ENCODE results near the gene WLS.
"Not testable (repeated sequence)": the region's sequence is repeated elsewhere in the genome, so short reads cannot be mapped to it uniquely, and the experiment has no call there.

The WLS gene

GRCh38 chr1:68166348-68166747 is 66.0 kb downstream of the WLS start:
- H3K4me3 ChIP-seq (ENCODE audit: low read depth, low read length), result no peak overlapping the region
- TF ChIP-seq CTCF (IDR thresholded peaks at IDR 0.05; ENCODE audit: low read depth, low read length), result no peak

GRCh38 chr1:68165665-68166064 is 66.7 kb downstream of the WLS start:
- no peak for TF ChIP-seq CTCF (IDR thresholded peaks at IDR 0.05; ENCODE audit: low read depth, low read length)
- H3K4me3 ChIP-seq (ENCODE audit: low read depth, low read length), result no peak overlapping the region

- TF ChIP-seq CTCF (IDR thresholded peaks at IDR 0.05; ENCODE audit: low read depth, low read length), result no peak
- H3K4me3 ChIP-seq (ENCODE audit: low read depth, low read length), result no peak overlapping the region
Observed at GRCh38 chr1:68164918-68165317, 67.4 kb downstream of the WLS start.

- TF ChIP-seq CTCF (IDR thresholded peaks at IDR 0.05; ENCODE audit: low read depth, low read length), result no peak; the same call in 1 of the 2 replicates
- H3K4me3 ChIP-seq (ENCODE audit: low read depth, low read length), result no peak overlapping the region
Observed at GRCh38 chr1:68163220-68163619, 69.1 kb downstream of the WLS start.

- no peak overlapping the region for H3K4me3 ChIP-seq (ENCODE audit: low read depth, low read length)
- TF ChIP-seq CTCF (IDR thresholded peaks at IDR 0.05; ENCODE audit: low read depth, low read length), result peak; percentile 17
Observed at GRCh38 chr1:68162761-68163160, 69.6 kb downstream of the WLS start.

GRCh38 chr1:68161672-68162071 is 70.7 kb downstream of the WLS start:
- not testable (repeated sequence) for H3K4me3 ChIP-seq (ENCODE audit: low read depth, low read length)

GRCh38 chr1:68160935-68161334 is 71.4 kb downstream of the WLS start:
- not testable (repeated sequence) for H3K4me3 ChIP-seq (ENCODE audit: low read depth, low read length)

GRCh38 chr1:68160021-68160420 is 72.3 kb downstream of the WLS start:
- no peak for TF ChIP-seq CTCF (IDR thresholded peaks at IDR 0.05; ENCODE audit: low read depth, low read length)

More at GRCh38 chr1:68160021-68160420, 72.3 kb downstream of the WLS start:
- H3K4me3 ChIP-seq (ENCODE audit: low read depth, low read length), result no peak overlapping the region

Measured in WI38 (cell line).